ENCODE data around the gene SCNN1B.
"Not testable (repeated sequence)": the region's sequence is repeated elsewhere in the genome, so short reads cannot be mapped to it uniquely, and the experiment has no call there.

SCNN1B gene

GRCh38 chr16:23355106-23355670 is 53.1 kb downstream of the SCNN1B start:
- no peak for DNase-seq (ENCODE audit: low read depth)

GRCh38 chr16:23356941-23357340 is 54.8 kb downstream of the SCNN1B start:
- no peak for DNase-seq (ENCODE audit: low read depth)

DNA sequence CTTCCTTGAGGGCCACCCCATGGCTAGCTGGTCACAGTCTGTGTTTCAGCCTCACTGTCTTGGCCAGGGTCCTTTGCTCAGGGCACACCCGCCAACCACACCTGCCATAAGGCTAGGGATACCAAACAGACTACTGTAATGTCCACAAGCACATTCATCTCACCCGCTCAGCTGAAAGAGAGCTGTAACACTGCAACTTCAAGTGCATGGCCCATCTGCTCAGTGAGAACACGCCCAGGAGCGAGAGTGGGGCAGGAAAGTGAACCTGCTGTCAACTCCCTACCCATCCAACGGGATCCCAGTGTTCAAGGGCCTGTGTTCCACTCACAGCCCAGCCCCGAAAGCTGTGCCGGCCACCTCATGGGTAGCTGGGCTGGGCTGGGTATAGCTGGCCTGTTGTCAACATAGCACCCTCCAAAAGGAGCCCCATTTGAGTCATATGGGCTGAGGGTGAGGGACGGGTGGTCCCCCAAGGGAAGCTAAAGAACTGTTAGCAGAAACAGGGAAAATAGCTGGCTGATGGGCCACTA is 55.7 kb downstream of the SCNN1B start:
- no peak for DNase-seq (ENCODE audit: low read depth)

- no peak for DNase-seq (ENCODE audit: low read depth)
These were observed 57.1 kb downstream of the SCNN1B start for GRCh38 chr16:23359092-23359760.

- no peak for DNase-seq (ENCODE audit: low read depth)
These were observed 60.6 kb downstream of the SCNN1B start for GRCh38 chr16:23362460-23363317.

DNA sequence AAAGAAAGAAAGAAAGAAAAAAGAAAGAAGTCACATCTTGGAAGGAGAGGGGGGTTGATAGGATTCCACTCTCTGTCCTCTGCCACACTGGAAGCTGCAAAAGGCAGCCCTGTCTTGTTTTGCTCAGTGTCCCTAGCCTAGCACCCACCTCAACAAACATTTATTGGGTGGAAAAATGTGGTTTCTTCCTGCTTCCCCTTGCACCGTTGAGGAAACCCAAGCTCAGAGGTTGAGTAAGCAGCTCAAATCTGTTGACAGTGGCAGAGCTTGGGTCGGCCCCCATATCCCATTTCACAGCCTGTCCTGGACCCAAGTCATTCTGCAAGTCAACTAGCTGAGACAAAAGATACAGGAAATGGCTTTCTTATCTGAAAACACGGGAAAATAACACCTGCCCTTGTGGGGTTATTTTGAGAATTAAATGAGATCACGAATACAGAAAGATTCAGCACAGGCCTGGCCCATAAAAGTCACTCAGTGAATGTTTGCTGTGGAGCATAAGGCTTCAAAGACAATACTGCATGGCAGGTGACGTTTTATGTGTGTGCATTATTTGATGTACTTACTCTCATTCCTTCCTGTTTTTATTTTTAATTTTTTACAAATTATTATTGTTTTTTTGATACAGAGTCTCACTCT is 63.6 kb downstream of the SCNN1B start:
- DNase-seq (ENCODE audit: low read depth), result no peak

- not testable (repeated sequence) for DNase-seq (ENCODE audit: low read depth)
These were observed 64.2 kb downstream of the SCNN1B start for GRCh38 chr16:23366341-23366740.

DNA sequence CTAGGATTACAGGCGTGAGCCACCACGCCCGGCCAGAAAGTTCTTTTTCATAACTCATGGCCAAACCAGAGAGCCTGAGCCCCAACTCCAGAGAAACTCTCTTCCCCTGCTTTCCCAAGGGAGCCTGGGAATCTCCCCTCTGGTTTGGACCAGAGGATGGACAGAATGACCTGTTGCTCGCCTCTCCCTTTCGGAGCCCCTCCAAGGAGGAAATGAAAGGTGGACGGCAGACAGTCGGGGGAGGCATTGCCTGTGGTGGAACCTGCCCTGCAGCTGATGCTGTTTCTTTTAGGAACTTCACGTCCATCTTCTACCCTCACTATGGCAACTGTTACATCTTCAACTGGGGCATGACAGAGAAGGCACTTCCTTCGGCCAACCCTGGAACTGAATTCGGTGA is 65.5 kb downstream of the SCNN1B start:
- DNase-seq (ENCODE audit: low read depth), result no peak

- no peak for DNase-seq (ENCODE audit: low read depth)
These were observed 65.9 kb downstream of the SCNN1B start for GRCh38 chr16:23367988-23368387.

DNA sequence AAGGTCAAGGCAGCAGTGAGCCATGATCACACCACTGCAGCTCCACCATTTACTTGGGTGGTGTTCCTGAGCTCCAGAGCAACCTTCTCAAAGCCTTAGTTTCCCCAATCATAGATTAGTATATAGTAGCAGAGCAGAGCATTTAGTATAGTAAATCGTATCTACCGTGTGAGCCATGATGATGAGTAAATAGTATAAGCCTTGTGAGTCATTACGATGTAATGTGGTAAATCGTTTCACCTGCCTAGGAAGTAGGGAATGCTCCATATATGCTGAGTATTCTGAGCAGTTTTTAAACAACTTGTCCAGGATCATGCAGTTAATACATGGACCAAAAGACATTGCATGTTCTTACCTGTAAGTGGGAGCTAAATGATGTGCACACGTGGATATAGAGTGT is 66.4 kb downstream of the SCNN1B start:
- DNase-seq (ENCODE audit: low read depth), result no peak

DNA sequence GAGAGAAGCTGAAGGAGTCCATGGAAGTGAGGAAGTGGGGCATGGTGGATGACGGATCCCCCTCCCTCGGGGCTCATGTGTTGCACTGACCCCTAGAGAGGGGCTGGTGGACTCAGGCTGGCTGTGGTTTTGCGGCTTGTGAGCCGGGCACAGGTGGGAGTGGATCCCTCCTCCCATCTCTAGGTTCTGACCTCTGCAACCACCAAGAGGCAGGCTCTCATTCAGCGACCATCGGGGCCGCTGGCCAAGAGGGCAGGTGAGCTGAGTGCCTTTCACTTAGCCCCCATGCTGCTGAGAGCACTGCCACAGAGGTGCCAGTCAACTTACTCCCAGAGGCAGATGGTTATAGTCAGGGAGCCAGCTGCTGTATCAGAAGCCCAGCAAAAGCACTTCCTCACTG is 67.3 kb downstream of the SCNN1B start:
- no peak for DNase-seq (ENCODE audit: low read depth)

DNA sequence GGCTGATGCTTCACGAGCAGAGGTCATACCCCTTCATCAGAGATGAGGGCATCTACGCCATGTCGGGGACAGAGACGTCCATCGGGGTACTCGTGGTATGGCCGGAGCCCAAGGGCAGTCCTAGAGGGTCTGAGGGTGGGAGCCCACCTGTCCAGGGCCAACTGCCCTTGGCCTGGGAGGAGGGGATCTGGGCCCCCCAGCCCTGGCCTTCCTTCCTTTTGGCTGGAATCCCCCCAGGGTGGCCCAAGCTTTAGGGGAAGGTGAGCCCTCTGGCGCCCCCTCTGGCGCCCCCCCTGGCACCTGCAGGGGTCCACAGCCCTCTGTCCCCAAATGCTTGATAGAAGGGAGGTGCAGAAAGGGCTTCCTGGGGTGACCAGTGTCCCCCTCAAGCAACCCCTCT is 69.3 kb downstream of the SCNN1B start:
- no peak for DNase-seq (ENCODE audit: low read depth)

DNA sequence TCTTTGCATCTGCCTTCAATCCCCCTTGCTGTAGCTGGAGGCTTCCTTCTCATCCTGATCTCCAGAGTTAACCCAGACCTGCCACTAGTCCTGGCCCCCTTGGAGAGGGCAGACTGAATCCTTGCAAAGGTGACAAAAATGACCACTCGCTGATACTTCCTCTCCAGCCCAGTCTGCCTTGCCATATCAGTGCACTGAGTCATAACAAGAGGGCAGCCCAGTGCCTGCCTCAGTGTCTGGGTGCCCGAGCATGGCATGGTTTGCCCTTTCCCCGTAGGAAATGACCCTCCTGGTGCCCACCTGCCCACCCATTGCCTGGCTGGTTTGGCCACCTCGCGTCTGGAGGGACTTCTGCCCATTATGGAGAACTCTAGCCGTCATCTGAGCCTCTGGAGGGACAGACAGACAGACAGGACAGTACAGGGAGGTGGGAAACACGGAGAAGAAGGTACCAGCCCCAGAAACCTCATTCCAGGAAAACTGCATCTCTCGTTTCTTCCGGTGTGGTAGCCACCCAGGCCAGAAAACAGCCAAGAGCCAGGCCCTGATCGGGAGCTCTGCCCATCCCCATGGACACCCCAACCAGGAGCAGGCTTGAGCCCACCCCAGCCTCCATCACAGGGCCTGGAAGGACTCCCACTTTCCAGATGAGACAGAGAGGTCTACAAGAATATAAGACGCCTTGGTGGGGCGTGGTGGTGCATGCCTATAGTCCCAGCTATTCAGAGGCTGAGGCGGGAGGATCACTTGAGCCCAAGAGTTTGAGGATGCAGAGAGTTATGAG is 71.5 kb downstream of the SCNN1B start:
- DNase-seq (ENCODE audit: low read depth), result no peak

DNA sequence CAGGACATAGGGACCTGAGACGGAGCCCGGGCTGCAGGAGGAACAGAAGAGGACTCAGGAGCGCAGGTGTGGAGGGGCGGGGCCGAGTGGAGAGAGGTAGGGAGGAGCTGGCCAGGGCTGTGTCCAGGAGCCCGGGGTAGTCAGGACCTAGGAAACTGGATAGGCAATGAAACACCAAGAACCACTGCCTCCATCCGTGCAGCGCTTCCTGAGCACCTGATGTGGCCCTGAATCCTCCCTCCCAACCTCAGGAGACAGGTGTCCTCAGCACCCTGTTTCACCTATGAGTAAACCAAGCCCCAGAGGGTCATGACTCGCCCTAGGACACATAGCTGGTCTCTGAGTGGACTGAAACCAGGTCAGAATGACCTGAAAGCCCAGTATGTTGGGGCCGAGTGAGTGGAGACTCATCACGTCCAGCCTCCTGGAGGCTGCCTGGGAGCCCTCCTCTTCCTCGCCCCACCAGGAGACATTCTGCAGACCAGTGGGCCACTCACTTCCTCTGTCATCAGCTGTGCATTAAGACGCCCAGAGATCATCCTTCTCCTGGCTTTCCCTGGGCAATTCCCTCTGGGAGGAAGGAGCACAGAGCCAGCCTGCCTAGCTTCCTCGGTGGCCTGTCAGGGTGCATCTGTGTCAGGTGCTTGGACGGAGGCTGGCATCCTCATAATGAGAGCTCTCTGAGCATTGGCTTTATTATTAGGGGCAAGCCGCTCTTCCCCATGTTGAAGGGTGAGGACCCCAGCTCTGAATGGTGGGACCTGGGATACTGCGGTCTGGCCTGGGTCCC is 72.8 kb downstream of the SCNN1B start:
- DNase-seq (ENCODE audit: low read depth), result no peak

DNA sequence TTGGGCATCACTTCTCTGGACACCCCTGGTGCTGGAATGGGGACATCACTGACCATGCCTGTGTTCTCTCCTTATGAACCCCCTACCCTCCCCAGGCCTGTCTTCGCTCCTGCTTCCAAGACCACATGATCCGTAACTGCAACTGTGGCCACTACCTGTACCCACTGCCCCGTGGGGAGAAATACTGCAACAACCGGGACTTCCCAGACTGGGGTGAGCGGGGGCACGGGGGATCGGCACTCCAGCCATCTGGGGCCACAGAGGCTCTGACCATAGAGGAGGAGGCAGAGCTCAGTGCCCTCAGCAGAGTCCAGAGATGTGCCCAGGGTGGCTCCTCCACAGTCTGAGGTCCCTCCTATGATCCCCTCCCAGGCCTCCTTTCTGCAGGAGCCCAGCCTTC is 73.5 kb downstream of the SCNN1B start:
- no peak for DNase-seq (ENCODE audit: low read depth)

DNA sequence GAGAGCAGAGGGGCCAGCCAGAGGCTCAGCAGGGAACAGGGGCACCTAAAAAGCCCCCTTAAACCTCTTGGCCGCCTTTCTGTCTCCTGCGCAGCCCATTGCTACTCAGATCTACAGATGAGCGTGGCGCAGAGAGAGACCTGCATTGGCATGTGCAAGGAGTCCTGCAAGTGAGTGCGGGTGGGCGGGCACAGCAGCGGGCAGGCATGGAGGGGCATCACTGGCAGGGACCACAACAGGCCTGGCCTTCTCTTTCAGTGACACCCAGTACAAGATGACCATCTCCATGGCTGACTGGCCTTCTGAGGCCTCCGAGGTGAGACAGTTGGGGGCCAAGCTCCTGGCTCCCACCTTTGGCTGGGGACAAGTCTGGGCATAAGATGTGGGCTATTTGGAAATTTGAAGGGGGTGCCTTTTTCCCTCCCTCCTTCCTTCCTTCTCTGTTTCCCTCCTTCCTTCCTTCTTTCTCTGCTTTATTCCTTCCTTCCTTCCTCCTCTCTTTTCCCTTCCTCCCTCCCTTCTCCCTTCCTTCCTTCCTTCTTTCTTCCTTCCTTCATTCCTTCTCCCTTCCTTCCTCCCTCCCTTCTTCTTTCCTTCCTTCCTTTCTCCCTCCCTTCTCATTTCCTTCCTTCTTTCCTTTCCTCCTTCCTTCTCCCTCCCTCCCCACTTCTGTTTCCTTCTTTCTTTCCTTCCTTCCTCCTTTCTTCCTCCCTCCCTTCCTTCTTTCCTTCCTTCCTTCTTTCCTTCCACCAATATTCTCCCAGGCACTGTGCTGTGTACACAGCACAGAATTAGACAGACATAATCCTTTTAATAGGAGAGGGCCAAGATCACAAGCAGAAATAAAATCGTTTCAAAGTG is 75.2 kb downstream of the SCNN1B start:
- DNase-seq (ENCODE audit: low read depth), result no peak

DNA sequence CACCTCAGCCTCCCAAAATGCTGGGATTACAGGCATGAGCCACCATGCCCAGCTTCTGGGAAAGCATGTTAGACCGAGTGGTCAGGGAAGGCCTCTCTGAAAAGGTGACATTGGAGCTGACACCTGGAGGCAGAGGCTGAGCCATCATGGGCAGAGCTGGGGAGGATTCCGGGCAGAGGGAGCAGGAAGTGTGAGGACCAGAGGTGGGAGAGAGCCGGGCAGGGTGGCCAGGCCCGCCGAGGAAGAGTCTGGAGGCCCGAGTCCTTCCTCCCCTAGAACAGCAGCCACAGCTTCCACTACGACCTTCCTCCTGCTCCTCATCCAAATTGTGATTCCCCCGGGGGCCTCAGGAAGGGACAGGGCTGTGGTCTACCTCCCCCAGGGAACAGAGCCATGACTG is 76.2 kb downstream of the SCNN1B start:
- DNase-seq (ENCODE audit: low read depth), result no peak

DNA sequence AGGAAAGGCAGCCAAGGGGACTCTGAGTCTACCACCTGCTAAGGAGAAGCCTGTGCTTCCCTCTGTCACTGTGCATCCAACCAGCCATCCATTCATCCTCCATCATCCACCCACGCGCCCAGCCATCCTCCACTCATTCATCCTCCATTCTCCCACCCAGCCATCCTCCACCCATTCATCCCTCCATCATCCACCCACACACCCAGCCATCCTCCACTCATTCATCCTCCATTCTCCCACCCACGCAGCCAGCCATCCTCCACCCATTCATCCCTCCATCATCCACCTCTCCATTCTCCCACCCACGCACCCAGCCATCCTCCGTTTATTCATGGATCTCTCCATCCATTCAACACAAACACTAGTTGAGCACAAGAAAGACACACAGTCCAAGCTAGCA is 76.8 kb downstream of the SCNN1B start:
- no peak for DNase-seq (ENCODE audit: low read depth)

GRCh38 chr16:23379707-23380106 is 77.6 kb downstream of the SCNN1B start:
- DNase-seq (ENCODE audit: low read depth), result no peak

DNA sequence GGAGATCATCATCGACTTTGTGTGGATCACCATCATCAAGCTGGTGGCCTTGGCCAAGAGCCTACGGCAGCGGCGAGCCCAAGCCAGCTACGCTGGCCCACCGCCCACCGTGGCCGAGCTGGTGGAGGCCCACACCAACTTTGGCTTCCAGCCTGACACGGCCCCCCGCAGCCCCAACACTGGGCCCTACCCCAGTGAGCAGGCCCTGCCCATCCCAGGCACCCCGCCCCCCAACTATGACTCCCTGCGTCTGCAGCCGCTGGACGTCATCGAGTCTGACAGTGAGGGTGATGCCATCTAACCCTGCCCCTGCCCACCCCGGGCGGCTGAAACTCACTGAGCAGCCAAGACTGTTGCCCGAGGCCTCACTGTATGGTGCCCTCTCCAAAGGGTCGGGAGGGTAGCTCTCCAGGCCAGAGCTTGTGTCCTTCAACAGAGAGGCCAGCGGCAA is 78.4 kb downstream of the SCNN1B start:
- DNase-seq (ENCODE audit: low read depth), result no peak

All from stimulated activated CD4-positive, alpha-beta T cell treated with anti-CD3 and anti-CD28 coated beads, Interleukin-2, amount 100 ng/mL, for 4 hours (primary cell).